Ovary (tissue), 10 donors: ENCODE data around the gene WASHC1. TPM values are rescaled to one million over a fixed set of nuclear protein-coding genes. Genes with fewer than 3 reads are reported as not detected.
A peak's percentile ranks its signal among the peaks of the same experiment; 100 is the strongest.
"Not testable (repeated sequence)": the region's sequence is repeated elsewhere in the genome, so short reads cannot be mapped to it uniquely, and the experiment has no call there.

Experiments used
- DNase-seq, 5 donors: peaks; one replicate each; pipeline ENCODE4 v3.0.0-alpha.2; 2019 to 2020
- H3K27ac ChIP-seq, 2 donors: fragments of 200-600 bp; one replicate each; pipeline versions ENCODE4 v1.5.1 to v1.8.0; 2019 to 2022
- H3K27me3 ChIP-seq: fragments of 200-600 bp; one replicate; pipeline ENCODE4 v1.8.0; 2022
- H3K36me3 ChIP-seq: fragments of 200-600 bp; sonication (generic); one replicate; pipeline ENCODE4 v1.5.1; 2019
- H3K4me1 ChIP-seq: one replicate; pipeline ENCODE4 v1.8.1; 2013; ENCODE audit warnings: mild to moderate bottlenecking, moderate library complexity; ENCODE audit not compliant: insufficient read depth
- H3K4me3 ChIP-seq: fragments of 200-600 bp; sonication (generic); one replicate; pipeline ENCODE4 v1.5.1; 2017
- H3K9me3 ChIP-seq, 2 donors: fragments of 200-600 bp in 1 of 2; sonication (generic) in 1 of 2; one replicate each; pipeline versions ENCODE4 v1.5.1 to v1.8.1; 2013 to 2019; ENCODE audit warnings: mild to moderate bottlenecking in 1 of 2, moderate library complexity in 1 of 2
- WGBS, 3 donors: extraction: QIAGEN DNeasy Blood & Tissue Kit in 1 of 3; methylation state at CpG; one replicate each; pipeline versions ENCODE4 v1.1.5 to v1.1.7; 2013 to 2017; 5-methylcytosine and 5-hydroxymethylcytosine counted together
- intact Hi-C, 4 donors: fragments of 100-400 bp; cut with DNase I; formaldehyde crosslinking; loops; one replicate each; pipeline versions ENCODE4 v1.11.0 to v1.15.1; 2022 to 2023
- long read RNA-seq, 3 donors: library from polyadenylated mRNA in 2 of 3; unstranded in 2 of 3; transcript quantifications; one replicate each; pipeline ENCODE4 v2.0.0 and lab custom pipeline, GENCODE V29; 2021 to 2026
- polyA plus RNA-seq, 2 donors: library from polyadenylated mRNA; stranded (reverse); fragments of 200-250 nt in 1 of 2; fragments of 350-450 nt in 1 of 2; fragmentation: Illumina TruSeq in 1 of 2; extraction: RNeasy Lipid Tissue Mini Kit (QIAGEN cat#74804) in 1 of 2; gene quantifications; one replicate each; pipeline ENCODE4 v1.2.3, GENCODE V29; 2013 to 2014
- total RNA-seq, 7 donors: library from RNA; depleted of rRNA in 2 of 7; stranded (reverse); fragments of >200 nt in 2 of 7; fragmentation: NEBNext Ultra II Directional in 3 of 7; extraction: Animal tissue kit (Norgen Biotek cat#: 25700) in 3 of 7; gene quantifications; one replicate each; pipeline versions ENCODE4 v1.1.0 to v1.2.4, GENCODE V29; 2016 to 2023
- donor health status: DM: no; HTN: no; CAD: no; lungs with moderate emphysema.
- donor health status: DM: no; HTN: no; CAD: no.
- donor health status: Bipolar disorder and iron deficiency.
- donor health status: DM: yes; HTN: yes; CAD: no.
- donor health status: DM: no; HTN: no; CAD: no.
- donor health status: DM: yes; HTN: yes; CAD: no.

WASHC1 gene, protein sequence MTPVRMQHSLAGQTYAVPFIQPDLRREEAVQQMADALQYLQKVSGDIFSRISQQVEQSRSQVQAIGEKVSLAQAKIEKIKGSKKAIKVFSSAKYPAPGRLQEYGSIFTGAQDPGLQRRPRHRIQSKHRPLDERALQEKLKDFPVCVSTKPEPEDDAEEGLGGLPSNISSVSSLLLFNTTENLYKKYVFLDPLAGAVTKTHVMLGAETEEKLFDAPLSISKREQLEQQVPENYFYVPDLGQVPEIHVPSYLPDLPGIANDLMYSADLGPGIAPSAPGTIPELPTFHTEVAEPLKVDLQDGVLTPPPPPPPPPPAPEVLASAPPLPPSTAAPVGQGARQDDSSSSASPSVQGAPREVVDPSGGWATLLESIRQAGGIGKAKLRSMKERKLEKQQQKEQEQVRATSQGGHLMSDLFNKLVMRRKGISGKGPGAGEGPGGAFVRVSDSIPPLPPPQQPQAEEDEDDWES
- total RNA-seq: 10 to 100 TPM in 5 of 7 donors, 1 to 10 TPM in 2; 5.9 to 25.2 (median 18.5) TPM
- 10 to 100 TPM in 1 of 2 donors, 1 to 10 TPM in 1; 5.5 to 19.4 TPM for polyA plus RNA-seq
- long read RNA-seq, donor 1, partial matches to known transcripts: 5 of 25 reads
- long read RNA-seq, donor 1, other reads (novel, unspliced or antisense): 20 of 25 reads
- long read RNA-seq, donor 2, partial matches to known transcripts: 5 of 5 reads
- long read RNA-seq, donor 2, other reads (novel, unspliced or antisense): 0 of 5 reads
- long read RNA-seq, donor 3, partial matches to known transcripts: 3 of 21 reads
- long read RNA-seq, donor 3, other reads (novel, unspliced or antisense): 18 of 21 reads

DNA sequence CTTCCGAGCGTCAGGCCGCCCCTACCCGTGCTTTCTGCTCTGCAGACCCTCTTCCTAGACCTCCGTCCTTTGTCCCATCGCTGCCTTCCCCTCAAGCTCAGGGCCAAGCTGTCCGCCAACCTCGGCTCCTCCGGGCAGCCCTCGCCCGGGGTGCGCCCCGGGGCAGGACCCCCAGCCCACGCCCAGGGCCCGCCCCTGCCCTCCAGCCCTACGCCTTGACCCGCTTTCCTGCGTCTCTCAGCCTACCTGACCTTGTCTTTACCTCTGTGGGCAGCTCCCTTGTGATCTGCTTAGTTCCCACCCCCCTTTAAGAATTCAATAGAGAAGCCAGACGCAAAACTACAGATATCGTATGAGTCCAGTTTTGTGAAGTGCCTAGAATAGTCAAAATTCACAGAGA, at the start of gene WASHC1:
WASHC1 (minus strand) TSS at position 101 of the 400 bp plus-strand sequence. CDS start 4,457 bp downstream, outside the sequence.
- H3K4me1 ChIP-seq, H3K27ac ChIP-seq, H3K27me3 ChIP-seq, H3K36me3 ChIP-seq, DNase-seq, H3K9me3 ChIP-seq, intact Hi-C loops: not testable (repeated sequence)
- WGBS, 3 donors: 0% methylated on average over 2 of the region's 20 CpGs; no CpG with 5 or more reads in 2 of the 3 donors
- H3K4me3 ChIP-seq: peak within 1 kb of the TSS; percentile 37

DNA sequence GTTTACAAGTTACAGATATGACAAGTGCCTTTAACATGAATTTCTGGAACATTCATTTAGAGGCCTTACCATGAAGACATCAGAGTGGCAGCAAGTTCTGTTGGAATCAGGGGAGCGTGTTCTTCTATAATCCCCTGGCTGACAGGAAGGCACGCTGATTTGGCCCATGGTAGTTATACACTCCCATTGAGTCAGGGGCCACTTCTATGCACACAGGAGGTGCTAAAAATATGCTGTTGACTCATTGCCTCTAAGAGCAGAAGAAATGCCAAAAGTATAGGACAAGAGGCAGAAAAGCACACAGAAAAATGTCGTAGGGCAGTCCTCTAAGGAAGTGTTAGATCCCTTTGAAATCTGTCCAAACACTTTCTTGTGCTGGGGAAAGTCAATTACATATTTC, 49.1 kb upstream of the WASHC1 start:
- intact Hi-C loops: not testable (repeated sequence)

DNA sequence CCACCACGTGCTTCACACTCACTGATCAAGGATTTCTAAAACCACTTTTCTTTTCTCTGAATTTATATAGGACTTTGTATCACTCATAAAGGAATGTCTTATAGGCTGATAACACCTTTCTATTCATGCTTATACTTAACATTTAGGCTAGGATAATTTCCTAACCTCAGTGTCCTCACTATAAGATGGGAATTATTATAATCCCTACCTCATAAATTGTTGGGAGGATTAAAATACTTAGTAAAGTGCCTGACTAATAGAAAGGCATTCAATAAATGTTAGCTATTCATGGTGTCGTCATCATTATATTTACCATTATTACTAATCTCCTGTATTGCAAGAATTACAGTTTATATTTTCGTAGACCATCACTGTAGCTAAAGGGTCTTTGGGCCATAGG, 47.1 kb upstream of the WASHC1 start:
- H3K4me1 ChIP-seq, H3K36me3 ChIP-seq, H3K4me3 ChIP-seq, H3K27me3 ChIP-seq, intact Hi-C loops, H3K9me3 ChIP-seq, DNase-seq, H3K27ac ChIP-seq: not testable (repeated sequence)
- 67 to 83% (median 81%) methylated on average over 1 to 3 of the region's 3 CpGs for WGBS, 3 donors

More for the DNA sequence above, 49.1 kb upstream of the WASHC1 start:
- not testable (repeated sequence) for H3K4me3 ChIP-seq, H3K4me1 ChIP-seq, H3K9me3 ChIP-seq, DNase-seq, H3K27ac ChIP-seq, H3K36me3 ChIP-seq, H3K27me3 ChIP-seq
- WGBS, 3 donors: 82 to 83% methylated on average over 3 of the region's 3 CpGs; no CpG with 5 or more reads in 1 of the 3 donors

DNA sequence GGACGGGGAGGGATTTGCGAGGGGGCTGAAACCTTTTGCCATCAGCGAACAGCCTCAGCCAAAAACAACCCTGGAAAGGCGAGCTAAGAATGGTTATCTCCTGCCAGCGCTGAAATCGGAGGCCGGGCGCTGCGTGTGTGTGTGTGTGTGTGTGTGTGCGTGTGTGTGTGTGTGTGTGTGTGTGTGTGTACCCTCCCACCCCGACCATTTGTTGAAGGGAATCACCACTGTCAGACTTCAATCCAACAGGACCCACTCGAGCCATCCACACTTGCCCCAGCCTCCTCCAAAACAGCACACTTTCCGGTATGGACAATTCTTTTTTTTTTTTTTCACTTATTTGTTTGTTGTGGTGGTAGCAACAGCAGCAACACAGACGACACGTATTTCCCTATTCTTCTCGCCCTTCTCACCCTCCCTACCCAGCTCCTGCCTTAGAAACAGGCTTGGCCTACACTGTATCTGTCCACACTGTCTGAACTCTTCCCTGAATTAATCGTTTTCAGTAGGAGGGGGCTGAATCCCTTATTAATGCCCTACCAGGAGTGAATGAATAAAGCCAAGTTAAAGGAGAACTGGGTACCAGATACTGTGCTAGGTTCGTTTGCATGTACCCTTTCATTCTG, 44.8 kb upstream of the WASHC1 start:
- H3K27me3 ChIP-seq, H3K4me1 ChIP-seq, intact Hi-C loops, H3K9me3 ChIP-seq, H3K36me3 ChIP-seq: not testable (repeated sequence)
- Histone ChIP-seq H3K4me3 (peak overlapping the region; percentile 61), H3K27ac (peak overlapping the region in 1 of 2 donors; percentile 66)
- 13 to 32% (median 16%) methylated on average over 7 to 18 of the region's 18 CpGs for WGBS, 3 donors
- peak in 2 of 5 donors; percentile 25 to 44 for DNase-seq

DNA sequence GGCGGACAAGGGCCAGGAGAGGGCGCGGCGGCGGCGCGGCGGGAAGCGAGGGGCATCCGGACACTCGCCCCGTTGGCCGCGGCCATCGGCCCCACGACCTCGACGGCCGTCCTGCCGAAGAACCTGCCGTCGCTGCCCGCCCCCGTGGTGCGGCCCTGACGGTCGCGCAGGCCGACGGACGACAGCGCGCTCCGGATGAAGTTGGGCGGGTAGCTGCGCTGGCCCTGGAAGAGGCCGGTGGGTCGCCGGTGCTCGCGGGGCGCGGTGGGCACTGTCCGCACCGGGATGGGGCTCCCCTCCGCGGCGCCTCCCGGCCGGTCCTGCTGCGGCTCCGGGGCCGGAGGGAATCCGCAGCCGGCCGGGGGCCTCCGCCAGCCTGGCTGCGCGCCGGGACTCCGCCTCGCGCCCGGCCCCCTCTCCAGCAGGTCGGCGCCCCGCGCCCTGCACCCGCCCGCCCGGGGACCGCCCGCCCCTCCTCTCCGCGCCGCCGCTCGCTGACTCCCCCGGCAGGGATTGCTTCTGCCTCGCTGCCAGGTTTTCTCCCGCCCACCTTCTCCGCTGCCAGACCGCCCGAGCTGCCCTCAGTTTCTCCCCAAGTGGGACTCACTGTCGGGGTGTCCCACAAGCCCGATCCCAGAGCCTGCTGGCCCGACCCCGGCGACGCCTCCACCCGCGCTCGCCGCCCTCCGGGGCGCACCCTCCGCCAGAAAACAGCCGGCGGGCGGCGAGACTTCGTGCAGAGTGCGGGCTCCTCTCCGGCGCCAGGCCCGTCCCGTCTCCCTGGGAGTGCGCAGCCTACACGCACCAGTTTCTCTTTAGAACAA, 44.0 kb upstream of the WASHC1 start:
- DNase-seq: peak in 4 of 5 donors; percentile 24 to 59 (median 46)
- H3K4me1 ChIP-seq, H3K36me3 ChIP-seq, H3K27me3 ChIP-seq, H3K9me3 ChIP-seq, intact Hi-C loops: not testable (repeated sequence)
- 0% methylated on average over 34 to 107 of the region's 109 CpGs; no CpG with 5 or more reads in 1 of the 3 donors for WGBS, 3 donors
- H3K4me3 ChIP-seq: peak overlapping the region; percentile 61
- H3K27ac ChIP-seq: peak overlapping the region in 1 of 2 donors; percentile 66

DNA sequence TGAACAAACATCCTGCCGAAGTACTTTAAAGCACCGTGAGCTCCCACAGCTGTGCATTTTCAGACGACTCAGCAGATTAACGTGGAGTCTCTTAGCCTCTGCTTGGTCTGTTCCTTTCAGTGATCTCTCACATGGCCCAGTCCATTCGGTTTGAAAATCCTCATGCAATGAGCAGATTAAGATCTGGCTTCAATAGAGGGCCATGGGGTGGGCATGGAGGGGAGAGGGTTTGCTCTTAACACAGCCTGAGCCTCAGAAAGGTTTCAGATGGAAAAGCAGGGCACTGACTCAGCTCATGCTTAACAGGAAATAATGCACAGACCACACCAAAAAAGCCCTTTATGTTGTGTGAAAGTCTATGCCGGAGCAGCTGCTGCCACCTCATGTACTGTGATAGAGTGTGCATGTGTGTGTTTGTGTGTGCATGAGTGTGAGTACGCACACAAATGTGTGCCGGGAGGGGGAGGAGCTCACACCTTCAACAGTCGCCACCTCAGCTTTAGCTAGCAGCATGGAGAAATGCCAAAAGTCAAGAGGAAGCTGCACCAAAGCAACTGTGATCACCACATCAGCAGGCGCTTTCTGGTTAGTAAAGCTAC, 33.9 kb upstream of the WASHC1 start:
- H3K36me3 ChIP-seq, H3K4me1 ChIP-seq, H3K27me3 ChIP-seq, DNase-seq, H3K4me3 ChIP-seq, H3K27ac ChIP-seq, intact Hi-C loops, H3K9me3 ChIP-seq: not testable (repeated sequence)
- 7 to 15% methylated on average over 10 of the region's 10 CpGs; no CpG with 5 or more reads in 1 of the 3 donors for WGBS, 3 donors

DNA sequence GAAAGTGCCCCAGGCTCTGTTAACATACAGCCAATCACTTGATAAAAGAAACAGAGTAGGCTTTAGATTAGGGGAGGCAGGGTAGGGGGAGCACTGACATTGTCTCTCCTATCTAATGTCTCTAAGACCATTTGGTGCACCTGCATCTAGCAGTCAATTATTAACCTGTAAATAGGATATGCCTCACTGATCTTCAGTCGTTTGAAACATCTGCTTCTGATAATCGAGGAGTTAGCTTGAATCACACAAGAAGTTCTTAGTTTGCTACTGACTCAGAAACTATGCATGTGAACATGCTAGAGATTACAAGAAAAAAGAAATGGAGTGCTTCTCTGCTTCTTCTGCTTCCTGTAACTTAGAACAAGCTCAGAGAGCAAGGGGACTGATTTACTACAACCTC, 23.4 kb upstream of the WASHC1 start:
- intact Hi-C loops, DNase-seq: not testable (repeated sequence)
- 11 to 47% (median 20%) methylated on average over 2 of the region's 2 CpGs for WGBS, 3 donors

DNA sequence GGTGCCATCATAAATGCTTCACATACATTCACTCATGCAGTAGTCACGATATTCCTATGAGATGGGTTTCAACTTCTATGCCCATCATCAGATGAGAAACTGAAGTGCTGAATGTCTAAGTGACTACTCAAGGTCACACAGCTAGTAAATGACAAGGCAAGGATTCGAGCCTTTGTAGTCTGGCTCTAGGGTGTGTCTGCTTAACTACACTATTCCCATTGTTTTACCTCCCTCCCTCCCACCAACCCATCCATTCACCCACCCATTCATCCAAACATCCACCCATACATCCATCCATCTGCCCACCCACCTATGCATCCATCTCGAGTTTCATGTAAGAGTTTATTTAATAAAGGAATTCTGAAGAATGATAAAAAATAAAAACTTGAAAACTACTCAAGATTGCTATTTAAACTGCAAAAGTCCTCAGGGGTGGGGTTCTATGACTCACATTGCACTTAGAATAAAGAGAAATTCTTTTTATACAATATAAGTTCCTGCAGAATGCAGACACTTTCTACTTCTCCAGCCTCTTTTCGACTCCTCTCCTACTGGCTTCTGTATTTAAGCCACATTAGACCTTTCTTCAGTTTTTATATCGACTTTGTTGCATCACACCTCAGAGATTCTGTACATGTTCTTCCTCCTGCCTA, 19.1 kb upstream of the WASHC1 start:
- DNase-seq, H3K27me3 ChIP-seq, H3K4me1 ChIP-seq, H3K9me3 ChIP-seq, H3K27ac ChIP-seq, H3K4me3 ChIP-seq, intact Hi-C loops, H3K36me3 ChIP-seq: not testable (repeated sequence)
- 59 to 77% (median 62%) methylated on average over 4 to 5 of the region's 5 CpGs for WGBS, 3 donors

More for the DNA sequence above, 23.4 kb upstream of the WASHC1 start:
- not testable (repeated sequence) for H3K9me3 ChIP-seq, H3K27me3 ChIP-seq, H3K4me1 ChIP-seq, H3K27ac ChIP-seq, H3K36me3 ChIP-seq, H3K4me3 ChIP-seq

DNA sequence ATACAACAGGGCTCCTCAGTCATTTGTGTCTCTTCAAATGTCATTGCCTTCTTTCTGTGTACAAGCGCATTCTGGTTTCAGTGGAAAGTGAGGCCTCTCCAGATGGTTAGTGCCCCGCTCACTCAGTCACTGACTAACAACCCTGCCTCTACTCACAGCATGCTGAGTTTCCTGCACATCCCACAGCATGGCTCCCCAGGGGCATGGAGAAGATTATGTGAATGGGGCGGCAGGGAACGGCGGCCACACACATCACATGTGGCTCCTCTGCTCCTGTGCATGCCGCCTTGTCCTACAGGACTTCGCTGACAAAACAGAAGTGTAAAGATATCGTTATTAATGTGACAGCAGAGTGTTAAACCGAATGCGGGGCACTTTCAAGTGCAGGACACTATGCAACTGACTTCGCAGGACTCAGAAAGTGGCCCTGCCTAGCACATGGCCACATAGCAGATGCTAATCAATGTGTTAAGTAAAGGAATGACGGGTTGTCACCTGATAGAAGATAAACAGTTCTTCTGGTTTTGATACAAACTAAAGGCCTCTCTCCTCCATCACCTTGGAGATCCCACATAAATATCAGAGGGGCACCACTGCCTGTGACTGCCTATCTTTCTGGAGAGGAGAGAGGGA, 17.5 kb upstream of the WASHC1 start:
- WGBS, 3 donors: 71 to 95% (median 93%) methylated on average over 10 to 11 of the region's 12 CpGs
- H3K9me3 ChIP-seq, H3K27ac ChIP-seq, H3K36me3 ChIP-seq, intact Hi-C loops, H3K27me3 ChIP-seq, H3K4me3 ChIP-seq, H3K4me1 ChIP-seq, DNase-seq: not testable (repeated sequence)

DNA sequence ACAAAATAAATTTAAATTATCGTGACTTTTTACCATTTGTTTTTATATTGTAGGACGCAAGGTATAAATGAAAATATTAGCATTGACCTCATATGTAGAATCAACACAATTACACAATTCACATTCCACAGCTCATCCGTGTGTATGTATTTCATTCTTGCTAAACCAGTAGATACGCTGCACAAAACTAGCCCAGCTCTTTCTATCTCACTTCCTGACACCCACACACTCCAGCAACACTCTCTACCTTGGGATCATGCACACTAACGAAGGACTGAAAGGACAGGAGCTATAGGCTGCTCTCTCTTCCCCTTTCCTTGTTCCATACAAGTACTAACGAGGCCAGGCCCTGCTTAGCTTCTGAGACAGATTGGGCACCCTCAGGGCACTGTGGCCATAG, 16.9 kb upstream of the WASHC1 start:
- 26 to 66% (median 64%) methylated on average over 6 of the region's 6 CpGs for WGBS, 3 donors
- H3K36me3 ChIP-seq, H3K27me3 ChIP-seq, H3K4me3 ChIP-seq, H3K9me3 ChIP-seq, intact Hi-C loops, DNase-seq, H3K4me1 ChIP-seq, H3K27ac ChIP-seq: not testable (repeated sequence)
